ENCODE measurements around the gene NTPCR. TPM values are rescaled to one million over a fixed set of nuclear protein-coding genes. Genes with fewer than 3 reads are reported as not detected.

NTPCR gene
- total and polyA plus RNA-seq, 9 donors = 17.5 to 46.5 (median 37.6) TPM

- no peak overlapping the region for H3K4me3 ChIP-seq
- no peak for DNase-seq
- 71 to 80% (median 79%) methylated on average over 6 of the region's 6 CpGs for WGBS, 3 donors
- TF ChIP-seq CTCF (IDR thresholded peaks at IDR 0.05) = no peak
- TF ChIP-seq POLR2A (IDR thresholded peaks at IDR 0.05) = no peak
- H3K9me3 ChIP-seq = no peaks in the 10 kb centered on the region
- intact Hi-C loops (cut with DNase I) = no loop called here
- H3K36me3 ChIP-seq = no peaks in the 10 kb centered on the region
- H3K27me3 ChIP-seq = no peaks in the 10 kb centered on the region
- H3K4me1 ChIP-seq (ENCODE audit: insufficient read depth) = peaks cover 5% of the 10 kb centered on the region
- H3K27ac ChIP-seq = no peak overlapping the region
Observed at GRCh38 chr1:233016798-233017197, 66.4 kb downstream of the NTPCR start.

GRCh38 chr1:233019083-233019482 is 68.7 kb downstream of the NTPCR start:
- H3K27me3 ChIP-seq = no peaks in the 10 kb centered on the region
- no peak overlapping the region for H3K4me3 ChIP-seq
- peaks cover 5% of the 10 kb centered on the region for H3K4me1 ChIP-seq (ENCODE audit: insufficient read depth)
- no peaks in the 10 kb centered on the region for H3K36me3 ChIP-seq
- 92 to 97% (median 93%) methylated on average over 3 of the region's 3 CpGs for WGBS, 3 donors
- intact Hi-C loops (cut with DNase I) = no loop called here
- no peak for DNase-seq
- H3K27ac ChIP-seq = no peak overlapping the region
- TF ChIP-seq CTCF (IDR thresholded peaks at IDR 0.05) (no peak), EP300 (IDR thresholded peaks at IDR 0.05) (no peak), POLR2A (IDR thresholded peaks at IDR 0.05) (no peak)
- no peaks in the 10 kb centered on the region for H3K9me3 ChIP-seq

GRCh38 chr1:233019778-233020325 is 69.4 kb downstream of the NTPCR start:
- Histone ChIP-seq H3K4me3 (no peak overlapping the region), H3K36me3 (no peaks in the 10 kb centered on the region), H3K4me1 (ENCODE audit: insufficient read depth) (peaks cover 5% of the 10 kb centered on the region), H3K27ac (no peak overlapping the region), H3K27me3 (no peaks in the 10 kb centered on the region), H3K9me3 (no peaks in the 10 kb centered on the region)
- 13 to 35% (median 13%) methylated on average over 12 of the region's 12 CpGs for WGBS, 3 donors
- TF ChIP-seq POLR2A (IDR thresholded peaks at IDR 0.05) = no peak
- TF ChIP-seq EP300 (IDR thresholded peaks at IDR 0.05) = no peak
- no peak for TF ChIP-seq CTCF (IDR thresholded peaks at IDR 0.05)
- intact Hi-C loops (cut with DNase I) = no loop called here
- no peak for DNase-seq

- intact Hi-C loops (cut with DNase I) = no loop called here
- Histone ChIP-seq H3K4me1 (ENCODE audit: insufficient read depth) (peaks cover 5% of the 10 kb centered on the region), H3K9me3 (no peaks in the 10 kb centered on the region), H3K27me3 (no peaks in the 10 kb centered on the region), H3K4me3 (no peak overlapping the region), H3K36me3 (no peaks in the 10 kb centered on the region), H3K27ac (no peak overlapping the region)
- peak in 1 of 5 donors; percentile 20 for DNase-seq
- TF ChIP-seq CTCF (IDR thresholded peaks at IDR 0.05) = no peak
- no peak for TF ChIP-seq POLR2A (IDR thresholded peaks at IDR 0.05)
- TF ChIP-seq EP300 (IDR thresholded peaks at IDR 0.05) = no peak
- 11 to 31% (median 19%) methylated on average over 8 of the region's 8 CpGs for WGBS, 3 donors
Observed at GRCh38 chr1:233020426-233020825, 70.0 kb downstream of the NTPCR start.
